Type B pancreatic cell (in vitro differentiated cells): ENCODE data around the gene NSRP1. TPM values are rescaled to one million over a fixed set of nuclear protein-coding genes. Genes with fewer than 3 reads are reported as not detected.
"Not testable (repeated sequence)": the region's sequence is repeated elsewhere in the genome, so short reads cannot be mapped to it uniquely, and the experiment has no call there.

Experiments
- DNase-seq: peaks from one replicate; pipeline ENCODE4 v3.0.0; 2021; ENCODE audit warnings: mixed read lengths; ENCODE audit not compliant: unreplicated experiment; ENCODE audit errors: extremely low spot score
- H3K27ac Mint-ChIP-seq: 2 replicates; pipeline ENCODE4 v1.8.0; 2021; ENCODE audit warnings: mild to moderate bottlenecking, mixed read lengths
- H3K27me3 Mint-ChIP-seq: 2 replicates; pipeline ENCODE4 v1.8.0; 2021; ENCODE audit warnings: mixed read lengths
- H3K36me3 Mint-ChIP-seq: 2 replicates; pipeline ENCODE4 v1.8.0; 2021; ENCODE audit warnings: mixed read lengths
- H3K4me1 Mint-ChIP-seq: one replicate; pipeline ENCODE4 v1.8.0; 2021; ENCODE audit warnings: mixed read lengths; ENCODE audit not compliant: unreplicated experiment
- H3K4me3 Mint-ChIP-seq: 2 replicates; pipeline ENCODE4 v1.8.0; 2021; ENCODE audit warnings: mild to moderate bottlenecking, mixed read lengths
- H3K9me3 Mint-ChIP-seq: 2 replicates; pipeline ENCODE4 v1.8.0; 2021; ENCODE audit warnings: mixed read lengths
- total RNA-seq: library from RNA; stranded (reverse); gene quantifications from 2 replicates; pipeline ENCODE4 v1.2.1, GENCODE V29; 2021; ENCODE audit warnings: low replicate concordance
- TF ChIP-seq, protein P1 (sequence below): fragments of 200-600 bp; sonication (generic); conservative IDR thresholded peaks from 2 replicates; pipeline ENCODE4 v1.5.0; 2021; ENCODE audit warnings: antibody characterized with exemption, mild to moderate bottlenecking

NSRP1 gene
- total RNA-seq, 1 donor from 2014 or later, result 31.6 TPM

DNA sequence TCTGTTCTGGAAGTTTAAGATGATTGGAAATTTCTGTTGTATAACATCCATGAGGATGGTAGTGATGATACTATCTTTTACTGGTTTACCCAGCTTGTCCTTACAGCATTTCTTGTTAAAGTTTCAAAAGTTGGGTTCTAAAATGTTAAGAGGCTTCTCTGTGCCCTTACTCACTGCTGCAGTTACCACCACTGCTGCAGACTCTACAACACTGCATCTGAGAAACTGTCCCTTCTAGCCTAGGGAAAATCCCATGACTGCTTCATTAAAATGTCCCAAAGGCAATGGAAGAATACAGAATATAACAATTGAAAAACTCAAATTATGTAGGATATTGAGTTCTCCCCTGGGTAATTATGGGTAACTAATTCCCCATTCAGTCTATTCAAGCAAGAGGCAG, 3.8 kb upstream of the NSRP1 start:
- no peaks in the 10 kb centered on the region for H3K9me3 Mint-ChIP-seq
- no peak for DNase-seq
- peaks cover under 1% of the 10 kb centered on the region for H3K27me3 Mint-ChIP-seq
- no peak overlapping the region for H3K4me3 Mint-ChIP-seq
- H3K4me1 Mint-ChIP-seq, result peaks cover 13% of the 10 kb centered on the region
- H3K36me3 Mint-ChIP-seq, result peaks cover 3% of the 10 kb centered on the region
- TF ChIP-seq, protein P1, sequence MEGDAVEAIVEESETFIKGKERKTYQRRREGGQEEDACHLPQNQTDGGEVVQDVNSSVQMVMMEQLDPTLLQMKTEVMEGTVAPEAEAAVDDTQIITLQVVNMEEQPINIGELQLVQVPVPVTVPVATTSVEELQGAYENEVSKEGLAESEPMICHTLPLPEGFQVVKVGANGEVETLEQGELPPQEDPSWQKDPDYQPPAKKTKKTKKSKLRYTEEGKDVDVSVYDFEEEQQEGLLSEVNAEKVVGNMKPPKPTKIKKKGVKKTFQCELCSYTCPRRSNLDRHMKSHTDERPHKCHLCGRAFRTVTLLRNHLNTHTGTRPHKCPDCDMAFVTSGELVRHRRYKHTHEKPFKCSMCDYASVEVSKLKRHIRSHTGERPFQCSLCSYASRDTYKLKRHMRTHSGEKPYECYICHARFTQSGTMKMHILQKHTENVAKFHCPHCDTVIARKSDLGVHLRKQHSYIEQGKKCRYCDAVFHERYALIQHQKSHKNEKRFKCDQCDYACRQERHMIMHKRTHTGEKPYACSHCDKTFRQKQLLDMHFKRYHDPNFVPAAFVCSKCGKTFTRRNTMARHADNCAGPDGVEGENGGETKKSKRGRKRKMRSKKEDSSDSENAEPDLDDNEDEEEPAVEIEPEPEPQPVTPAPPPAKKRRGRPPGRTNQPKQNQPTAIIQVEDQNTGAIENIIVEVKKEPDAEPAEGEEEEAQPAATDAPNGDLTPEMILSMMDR, result no peak
- no peak overlapping the region for H3K27ac Mint-ChIP-seq

DNA sequence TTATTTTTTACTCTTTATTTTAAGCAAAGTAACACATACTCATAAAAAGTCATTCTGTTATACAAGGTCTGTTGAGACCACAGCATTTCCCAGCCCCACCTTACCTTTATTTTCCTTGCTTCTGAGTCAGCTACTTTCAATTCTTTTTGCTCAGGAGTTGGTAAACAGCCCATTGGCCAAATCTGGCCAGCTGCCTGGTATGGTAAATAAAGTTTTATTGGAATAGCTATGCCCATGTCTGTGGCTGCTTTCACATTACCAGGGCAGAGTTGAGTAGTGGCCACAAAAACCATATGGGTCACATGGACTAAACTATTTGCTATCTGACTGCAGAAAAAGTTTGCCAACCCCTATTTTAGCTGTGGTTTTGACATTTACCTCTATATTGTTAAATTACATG, 3.4 kb upstream of the NSRP1 start:
- Mint-ChIP-seq H3K27me3 (no peaks in the 10 kb centered on the region), H3K4me3 (no peak overlapping the region), H3K36me3 (peaks cover 3% of the 10 kb centered on the region), H3K27ac (no peak overlapping the region), H3K4me1 (peaks cover 17% of the 10 kb centered on the region), H3K9me3 (no peaks in the 10 kb centered on the region)
- no peak for DNase-seq
- TF ChIP-seq, protein P1, result no peak

DNA sequence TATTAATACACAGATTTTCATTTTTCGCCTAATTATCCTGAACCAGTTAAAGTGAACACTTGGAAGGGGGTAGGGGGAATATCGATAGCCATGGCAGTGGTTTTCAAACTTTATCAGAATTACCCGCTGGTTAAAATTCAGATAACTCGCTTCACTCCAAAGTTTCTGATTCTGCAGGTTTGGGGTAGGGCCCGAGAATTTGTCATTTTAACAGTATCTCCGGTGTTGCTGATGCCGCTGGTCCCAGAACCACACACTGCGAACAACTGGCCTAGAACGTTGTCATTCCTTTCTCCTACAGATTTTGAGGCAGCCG, 313 bp upstream of the NSRP1 start:
- TF ChIP-seq, protein P1, result no peak
- Mint-ChIP-seq H3K4me1 (peaks cover 24% of the 10 kb centered on the region), H3K27ac (peak overlapping the region; percentile 98), H3K36me3 (peaks cover 15% of the 10 kb centered on the region), H3K4me3 (peak overlapping the region; percentile 99), H3K27me3 (no peaks in the 10 kb centered on the region), H3K9me3 (no peaks in the 10 kb centered on the region)
- DNase-seq, result no peak

DNA sequence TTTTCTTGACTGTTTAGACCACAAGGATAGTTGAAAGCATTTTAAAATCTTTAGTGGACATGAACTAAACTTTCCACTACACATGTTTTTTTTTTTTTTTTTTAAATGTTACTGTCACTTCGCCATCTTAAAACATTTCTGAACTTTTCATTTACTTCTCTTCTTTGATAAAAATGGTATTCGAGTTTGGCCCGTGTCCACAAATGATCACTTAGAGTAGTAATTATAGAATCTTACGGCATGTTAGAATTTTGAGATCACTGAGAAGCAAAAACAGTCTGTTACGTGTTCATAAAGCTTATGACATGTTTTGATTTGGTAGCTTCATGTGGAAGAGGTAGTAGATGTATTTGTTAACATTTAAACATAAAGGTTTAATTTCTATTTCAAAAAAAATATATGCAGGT, 1.1 kb downstream of the NSRP1 start:
- H3K4me3 Mint-ChIP-seq, result peak overlapping the region; percentile 99
- peaks cover 21% of the 10 kb centered on the region for H3K36me3 Mint-ChIP-seq
- DNase-seq, result no peak

DNA sequence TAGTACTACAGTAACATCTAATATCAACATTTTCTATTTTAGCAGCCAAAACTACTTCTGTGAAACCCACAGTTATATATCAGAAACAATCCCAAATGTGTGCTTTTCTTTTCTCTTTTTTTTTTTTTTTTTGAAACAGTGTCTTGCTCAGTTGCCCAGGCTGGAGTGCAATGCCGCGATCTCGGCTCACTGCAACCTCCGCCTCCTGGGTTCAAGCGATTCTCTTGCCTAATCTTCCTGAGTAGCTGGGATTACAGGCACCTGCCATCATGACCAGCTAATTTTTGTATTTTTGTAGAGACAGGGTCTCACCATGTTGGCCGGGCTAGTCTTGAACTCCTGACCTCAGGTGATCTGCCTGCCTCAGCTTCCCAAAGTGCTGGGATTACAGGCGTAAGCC, 2.0 kb downstream of the NSRP1 start:
- H3K36me3 Mint-ChIP-seq, result peaks cover 21% of the 10 kb centered on the region
- peaks cover 24% of the 10 kb centered on the region for H3K4me1 Mint-ChIP-seq
- H3K4me3 Mint-ChIP-seq, result peak overlapping the region; percentile 99
- not testable (repeated sequence) for H3K9me3 Mint-ChIP-seq, H3K27me3 Mint-ChIP-seq, DNase-seq
- peak overlapping the region; percentile 14 for H3K27ac Mint-ChIP-seq

More for the DNA sequence above, 1.1 kb downstream of the NSRP1 start:
- TF ChIP-seq, protein P1, result no peak
- Mint-ChIP-seq H3K9me3 (no peaks in the 10 kb centered on the region), H3K27me3 (no peaks in the 10 kb centered on the region), H3K4me1 (peaks cover 24% of the 10 kb centered on the region), H3K27ac (peak overlapping the region; percentile 98)

DNA sequence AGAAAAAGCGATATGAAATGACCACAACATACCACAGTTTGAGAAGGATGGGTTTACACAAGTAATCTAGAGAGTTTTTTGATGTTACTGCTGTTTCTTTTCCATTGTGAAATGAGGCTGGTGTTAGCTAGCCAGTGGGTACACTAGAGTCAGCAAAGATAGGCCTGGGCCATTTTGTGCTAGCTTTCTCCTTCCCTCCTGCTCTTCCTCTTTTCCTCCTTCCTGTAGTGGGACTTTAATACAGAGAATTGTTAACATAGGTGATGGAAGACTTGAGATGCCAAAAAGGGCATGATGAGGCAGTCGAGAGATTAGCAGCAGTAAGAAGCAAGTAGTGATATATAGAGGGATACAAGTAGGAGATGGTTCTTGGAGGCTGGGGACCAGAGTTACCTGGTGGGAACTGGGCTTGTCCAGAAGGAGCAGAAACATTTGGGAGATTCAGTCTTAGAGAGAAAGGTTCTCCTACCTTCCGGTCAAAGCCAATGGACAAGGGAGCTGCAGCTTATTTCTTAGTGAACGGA, 7.7 kb downstream of the NSRP1 start:
- Mint-ChIP-seq H3K9me3 (no peaks in the 10 kb centered on the region), H3K27me3 (no peaks in the 10 kb centered on the region), H3K4me3 (no peak overlapping the region), H3K36me3 (peaks cover 18% of the 10 kb centered on the region), H3K27ac (no peak overlapping the region), H3K4me1 (peaks cover 8% of the 10 kb centered on the region)
- TF ChIP-seq, protein P1, result no peak
- no peak for DNase-seq
